Lower leg skin (tissue), 4 donors: ENCODE results near the gene FOXP2. TPM values are rescaled to one million over a fixed set of nuclear protein-coding genes. Genes with fewer than 3 reads are reported as not detected.

Experiments
- DNase-seq, 2 donors: peaks; one replicate each; pipeline ENCODE4 v3.0.0-alpha.2; 2019; ENCODE audit warnings: low spot score in 2 of 2
- H3K4me3 ChIP-seq: fragments of 200-600 bp; sonication (generic); 2 replicates; pipeline ENCODE4 v1.5.1; 2017; ENCODE audit warnings: mild to moderate bottlenecking, low read depth; ENCODE audit not compliant: poor library complexity, severe bottlenecking
- CTCF ChIP-seq, 3 donors: fragments of 450-650 bp; IDR thresholded peaks; one replicate each; pipeline ENCODE4 v1.5.1; 2016; ENCODE audit warnings: antibody characterized with exemption in 3 of 3, mild to moderate bottlenecking in 3 of 3, moderate library complexity in 2 of 3
- POLR2A ChIP-seq, 2 donors: fragments of 450-650 bp; IDR thresholded peaks; one replicate each; pipeline ENCODE4 v1.6.1; 2016 to 2017; ENCODE audit warnings: antibody characterized with exemption in 2 of 2, mild to moderate bottlenecking in 1 of 2, moderate library complexity in 1 of 2
- WGBS, 2 donors: methylation state at CpG; one replicate each; pipeline ENCODE4 v1.1.5; 2018; 5-methylcytosine and 5-hydroxymethylcytosine counted together
- intact Hi-C: fragments of 100-400 bp; cut with DNase I; formaldehyde crosslinking; loops from one replicate; pipeline ENCODE4 v1.15.0; 2023; ENCODE audit warnings: low total_unique reads
- total RNA-seq, 4 donors: library from RNA; depleted of rRNA; stranded (reverse); fragments of >200 nt; gene quantifications; one replicate each; pipeline ENCODE4 v1.1.0, GENCODE V29; 2016

The FOXP2 gene
- total RNA-seq, 4 donors from 2014 or later = 11.9 to 23.6 (median 18.8) TPM

- DNase-seq = no peak
- H3K4me3 ChIP-seq = no peak overlapping the region
- intact Hi-C loops = no loop called here
- TF ChIP-seq POLR2A (IDR thresholded peaks at IDR 0.05) (no peak), CTCF (IDR thresholded peaks at IDR 0.05) (no peak)
- WGBS, 2 donors = 50 to 64% methylated on average over 1 of the region's 1 CpG
Measured at GRCh38 chr7:114417290-114417689, 2.7 kb downstream of the FOXP2 start.

GRCh38 chr7:114418117-114418516 lies 3.5 kb downstream of the FOXP2 start:
- WGBS, 2 donors = 54 to 55% methylated on average over 4 of the region's 4 CpGs
- no peak overlapping the region for H3K4me3 ChIP-seq
- intact Hi-C loops = no loop called here
- TF ChIP-seq CTCF (IDR thresholded peaks at IDR 0.05) (no peak), POLR2A (IDR thresholded peaks at IDR 0.05) (no peak)
- DNase-seq = no peak

- 63% methylated on average over 8 of the region's 8 CpGs for WGBS, 2 donors
- H3K4me3 ChIP-seq = no peak overlapping the region
- no peak for TF ChIP-seq CTCF (IDR thresholded peaks at IDR 0.05)
- no peak for TF ChIP-seq POLR2A (IDR thresholded peaks at IDR 0.05)
- intact Hi-C loops = no loop called here
- DNase-seq = no peak
Measured at GRCh38 chr7:114419441-114420272, 5.0 kb downstream of the FOXP2 start.

GRCh38 chr7:114422507-114423501 lies 8.2 kb downstream of the FOXP2 start:
- no peak overlapping the region for H3K4me3 ChIP-seq
- intact Hi-C loops = no loop called here
- DNase-seq = no peak
- 65 to 66% methylated on average over 7 of the region's 7 CpGs for WGBS, 2 donors
- TF ChIP-seq POLR2A (IDR thresholded peaks at IDR 0.05) (no peak), CTCF (IDR thresholded peaks at IDR 0.05) (no peak)

GRCh38 chr7:114426382-114426781 lies 11.8 kb downstream of the FOXP2 start:
- intact Hi-C loops = no loop called here
- 57 to 69% methylated on average over 2 of the region's 2 CpGs for WGBS, 2 donors
- DNase-seq = no peak

More at GRCh38 chr7:114426382-114426781, 11.8 kb downstream of the FOXP2 start:
- H3K4me3 ChIP-seq = no peak overlapping the region
- TF ChIP-seq CTCF (IDR thresholded peaks at IDR 0.05) = no peak
- no peak for TF ChIP-seq POLR2A (IDR thresholded peaks at IDR 0.05)
